HCT116 (cell line): ENCODE data around the gene NPC2. TPM values are rescaled to one million over a fixed set of nuclear protein-coding genes. Genes with fewer than 3 reads are reported as not detected.

Source experiments
- ATAC-seq: fragments of 200-7000 bp; cut with Tn5 transposase; 2 replicates; pipeline ENCODE4 v1.9.1; 2020; ENCODE audit warnings: mild to moderate bottlenecking, moderate library complexity
- BruUV-seq: library from RNA; stranded (reverse); fragments of 400-500 nt; replicated peaks from 2 replicates; lab custom pipeline; 2021; lab: Mats Ljungman, UMichigan
- CTCF ChIA-PET: fragments of 300-600 bp; sonication (Branson Sonifier 250); formaldehyde crosslinking; loops from one replicate; lab custom pipeline; 2021; ENCODE audit warnings: antibody characterized with exemption; lab: Charles Lee
- POLR2A ChIA-PET: fragments of 300-600, 350-600 bp; sonication (Branson Sonifier 250); formaldehyde crosslinking; loops from one replicate; lab custom pipeline; 2021; ENCODE audit warnings: antibody characterized with exemption; lab: Charles Lee
- RAD21 ChIA-PET, 2 experiments: fragments of 300-600 bp; sonication (Branson Sonifier 250); formaldehyde crosslinking; loops; one replicate each; lab custom pipeline; 2023; ENCODE audit warnings: low total read pairs in 2 of 2; ENCODE audit not compliant: uncharacterized antibody in 2 of 2, unreplicated experiment in 2 of 2, low non-redundant PET in 1 of 2; lab: Charles Lee
- DNase-seq: peaks from one replicate; pipeline ENCODE4 v3.0.0-alpha.2; 2010; ENCODE audit warnings: low read depth, low spot score
- H2AFZ ChIP-seq: fragments of 200-600 bp; shearing (Covaris generic), sonication (generic); 2 replicates; pipeline ENCODE4 v1.6.1; 2017; ENCODE audit warnings: low read depth, mixed run types, mixed read lengths, antibody characterized with exemption, low read length; ENCODE audit not compliant: poor library complexity, severe bottlenecking
- H3K27ac ChIP-seq: 2 replicates; pipeline ENCODE4 v1.5.1; 2012; ENCODE audit warnings: low read depth, low read length
- H3K27me3 ChIP-seq: fragments of 200-600 bp; sonication (generic); 2 replicates; pipeline ENCODE4 v1.6.1; 2016; ENCODE audit warnings: mixed run types, low read length, mixed read lengths; ENCODE audit not compliant: insufficient read depth
- H3K36me3 ChIP-seq, 2 experiments: fragments of 200-500 bp in 1 of 2; fragments of 200-600 bp in 1 of 2; sonication (Bioruptor generic) in 1 of 2; sonication (generic) in 1 of 2; 2 replicates each; pipeline versions ENCODE4 v1.5.1 to v1.6.1; 2014 to 2016; ENCODE audit warnings: low read length in 2 of 2, inconsistent platforms in 1 of 2, mixed read lengths in 1 of 2, mixed run types in 1 of 2; ENCODE audit not compliant: insufficient read depth in 2 of 2, control insufficient read depth in 1 of 2
- H3K4me1 ChIP-seq, 2 experiments: fragments of 200-600 bp in 1 of 2; sonication (generic) in 1 of 2; 2 replicates each; pipeline versions ENCODE4 v1.5.1 to v1.6.1; 2012 to 2017; ENCODE audit warnings: low read length in 2 of 2, inconsistent platforms in 1 of 2, mild to moderate bottlenecking in 1 of 2, mixed read lengths in 1 of 2, mixed run types in 1 of 2, moderate library complexity in 1 of 2; ENCODE audit not compliant: insufficient read depth in 2 of 2, control insufficient read depth in 1 of 2
- H3K4me2 ChIP-seq: fragments of 200-600 bp; sonication (generic); 2 replicates; pipeline ENCODE4 v1.6.1; 2017; ENCODE audit warnings: mixed run types, low read length, mixed read lengths
- H3K4me3 ChIP-seq, 2 experiments: fragments of 200-600 bp in 1 of 2; sonication (generic) in 1 of 2; replicated peaks in 1 of 2; 2 replicates each; pipeline ENCODE4 v1.5.1; 2011 to 2016; ENCODE audit warnings: low read length in 2 of 2, control low read depth in 1 of 2, low read depth in 1 of 2, mild to moderate bottlenecking in 1 of 2, mixed read lengths in 1 of 2, mixed run types in 1 of 2
- H3K79me2 ChIP-seq: fragments of 200-600 bp; sonication (generic); 2 replicates; pipeline ENCODE4 v1.6.1; 2017; ENCODE audit warnings: mild to moderate bottlenecking, mixed run types, low read length, moderate library complexity, mixed read lengths; ENCODE audit not compliant: insufficient read depth
- H3K9ac ChIP-seq: fragments of 200-600 bp; sonication (generic); 2 replicates; pipeline ENCODE4 v1.6.1; 2016; ENCODE audit warnings: low read length, mixed read lengths
- H3K9me2 ChIP-seq: fragments of 200-600 bp; sonication (generic), shearing (Covaris generic); 2 replicates; pipeline ENCODE4 v1.6.1; 2017; ENCODE audit warnings: mixed run types, mild to moderate bottlenecking, moderate library complexity; ENCODE audit not compliant: insufficient read depth
- H3K9me3 ChIP-seq, 2 experiments: fragments of 200-500 bp in 1 of 2; fragments of 200-600 bp in 1 of 2; sonication (Bioruptor generic) in 1 of 2; sonication (generic) in 1 of 2; 2 replicates each; pipeline ENCODE4 v1.6.1; 2014 to 2017; ENCODE audit warnings: low read length in 2 of 2, mixed read lengths in 2 of 2, inconsistent platforms in 1 of 2, low read depth in 1 of 2, mild to moderate bottlenecking in 1 of 2, mixed run types in 1 of 2, moderate library complexity in 1 of 2; ENCODE audit not compliant: control insufficient read depth in 1 of 2, insufficient read depth in 1 of 2
- H4K20me1 ChIP-seq: fragments of 200-600 bp; sonication (generic), shearing (Covaris generic); 2 replicates; pipeline ENCODE4 v1.6.1; 2017; ENCODE audit warnings: mixed run types, mild to moderate bottlenecking, moderate library complexity; ENCODE audit not compliant: insufficient read depth
- CBX3 ChIP-seq: IDR thresholded peaks from 2 replicates; pipeline ENCODE4 v1.6.1; 2012; ENCODE audit warnings: low read depth
- CEBPB ChIP-seq: IDR thresholded peaks from 2 replicates; pipeline ENCODE4 v1.6.1; 2012; ENCODE audit warnings: low read depth
- ELF1 ChIP-seq: IDR thresholded peaks from 2 replicates; pipeline ENCODE4 v1.6.1; 2012; ENCODE audit warnings: low read depth, borderline replicate concordance
- EZH2 ChIP-seq: fragments of 200-600 bp; sonication (generic); IDR thresholded peaks from 2 replicates; pipeline ENCODE4 v1.6.1; 2017; ENCODE audit warnings: antibody characterized with exemption, mixed run types
- EZH2phosphoT487 ChIP-seq: fragments of 200-600 bp; IDR thresholded peaks from 2 replicates; pipeline ENCODE4 v1.6.1; 2018; ENCODE audit warnings: antibody characterized with exemption, borderline replicate concordance
- FOSL1 ChIP-seq: IDR thresholded peaks from 2 replicates; pipeline ENCODE4 v1.6.1; 2012; ENCODE audit warnings: low read depth
- POLR2A ChIP-seq: IDR thresholded peaks from 2 replicates; pipeline ENCODE4 v1.7.0; 2011; ENCODE audit warnings: borderline replicate concordance; ENCODE audit not compliant: insufficient read depth, insufficient read length; ENCODE audit errors: extremely low read depth
- POLR2AphosphoS5 ChIP-seq: IDR thresholded peaks from 2 replicates; pipeline ENCODE4 v1.6.1; 2011; ENCODE audit warnings: mild to moderate bottlenecking, low read depth, low read length, moderate library complexity
- RAD21 ChIP-seq: IDR thresholded peaks from 2 replicates; pipeline ENCODE4 v1.6.1; 2012; ENCODE audit warnings: low read depth, mild to moderate bottlenecking
- SIN3A ChIP-seq: IDR thresholded peaks from 2 replicates; pipeline ENCODE4 v1.6.1; 2012; ENCODE audit warnings: low read depth
- SP1 ChIP-seq: IDR thresholded peaks from 2 replicates; pipeline ENCODE4 v1.6.1; 2012; ENCODE audit warnings: low read depth
- TCF7L2 ChIP-seq: IDR thresholded peaks from 2 replicates; pipeline ENCODE4 v1.7.0; 2011; ENCODE audit warnings: borderline replicate concordance, inconsistent platforms; ENCODE audit not compliant: insufficient read depth, insufficient read length; ENCODE audit errors: extremely low read depth
- YY1 ChIP-seq: IDR thresholded peaks from 2 replicates; pipeline ENCODE4 v1.6.1; 2011; ENCODE audit warnings: low read length, low read depth, moderate library complexity, mild to moderate bottlenecking; ENCODE audit not compliant: insufficient replicate concordance; ENCODE audit errors: extremely low read depth
- ZFX ChIP-seq: fragments of 450-650 bp; IDR thresholded peaks from 2 replicates; pipeline ENCODE4 v1.6.1; 2017
- ZNF274 ChIP-seq: fragments of 200-500 bp; sonication (Bioruptor generic); IDR thresholded peaks from 2 replicates; pipeline ENCODE4 v1.6.1; 2014; ENCODE audit warnings: mild to moderate bottlenecking, low read depth, low read length, inconsistent platforms
- intact Hi-C: fragments of 100-400 bp; cut with micrococcal nuclease; formaldehyde crosslinking; loops from 2 replicates; pipeline ENCODE4 v1.10.0; 2022
- total RNA-seq: library from RNA; stranded (reverse); gene quantifications from one replicate; pipeline ENCODE4 v1.2.1, GENCODE V29; 2021; ENCODE audit not compliant: unreplicated experiment
- TF ChIP-seq, protein P1 (sequence below): IDR thresholded peaks from 2 replicates; pipeline ENCODE4 v1.6.1; 2012; ENCODE audit warnings: low read depth
- TF ChIP-seq, protein P2 (sequence below), 3 experiments: fragments of 200-600 bp in 1 of 3; sonication (generic) in 1 of 3; IDR thresholded peaks in 2 of 3; conservative IDR thresholded peaks in 1 of 3; 2 replicates each; pipeline ENCODE4 v1.5.1; 2012 to 2017; ENCODE audit warnings: low read depth in 2 of 3, low read length in 2 of 3, antibody characterized with exemption in 1 of 3, borderline replicate concordance in 1 of 3, control low read depth in 1 of 3, mild to moderate bottlenecking in 1 of 3, mixed read lengths in 1 of 3, mixed run types in 1 of 3, moderate library complexity in 1 of 3; ENCODE audit not compliant: insufficient read depth in 1 of 3
- TF ChIP-seq, protein P3 (sequence below): IDR thresholded peaks from 2 replicates; pipeline ENCODE4 v1.6.1; 2012
- TF ChIP-seq, protein P4 (sequence below): IDR thresholded peaks from 2 replicates; pipeline ENCODE4 v1.6.1; 2011; ENCODE audit warnings: mild to moderate bottlenecking, low read length, moderate library complexity; ENCODE audit not compliant: insufficient replicate concordance; ENCODE audit errors: extremely low read depth
- TF ChIP-seq, protein P5 (sequence below): IDR thresholded peaks from 2 replicates; pipeline ENCODE4 v1.6.1; 2012

NPC2 gene
- total RNA-seq, 1 experiment from 2014 or later, result 105 TPM

DNA sequence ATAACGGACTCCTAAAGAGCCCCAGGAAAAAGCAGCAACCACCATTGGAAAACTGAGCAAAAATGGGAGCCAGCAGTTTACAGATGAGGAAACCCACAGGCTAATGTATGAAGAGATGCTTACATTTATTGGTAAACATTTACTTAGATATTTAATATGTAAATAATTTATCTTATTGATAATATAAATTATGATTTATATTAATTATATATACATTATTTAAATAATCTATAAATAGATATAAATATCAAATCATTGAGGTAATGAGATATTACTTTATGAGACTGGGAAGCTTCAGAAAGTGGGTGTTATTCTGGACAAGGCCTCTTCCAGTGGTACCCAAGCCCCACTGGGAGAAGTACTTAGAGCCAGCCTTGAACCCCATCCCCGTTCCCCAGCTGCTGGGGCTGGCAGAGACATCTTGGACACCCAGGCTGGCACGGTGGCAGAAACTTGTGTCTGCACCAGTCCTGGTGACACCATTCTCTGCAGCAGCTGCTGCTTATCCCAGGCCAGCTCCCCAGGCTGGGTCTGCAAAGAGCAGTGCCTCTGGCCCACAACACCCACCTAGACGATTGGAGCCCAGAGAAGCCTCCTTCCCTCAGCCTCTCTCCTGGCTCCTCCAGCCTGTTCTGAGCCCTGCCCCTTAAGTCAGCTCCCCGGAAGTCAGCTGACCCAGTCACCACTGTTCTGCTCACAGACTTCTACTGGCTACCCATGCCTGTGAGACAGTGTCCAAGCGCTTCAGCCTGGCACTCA is 26.4 kb upstream of the NPC2 start:
- Histone ChIP-seq H3K27me3 (no peaks in the 10 kb centered on the region), H3K79me2 (no peaks in the 10 kb centered on the region), H3K4me3 (no peak overlapping the region), H3K27ac (no peak overlapping the region), H2AFZ (no peak overlapping the region), H3K4me2 (no peak overlapping the region), H4K20me1 (no peaks in the 10 kb centered on the region), H3K4me1 (peaks cover 4 to 9% of the 10 kb centered on the region in 2 experiments), H3K9ac (no peak overlapping the region), H3K9me2 (no peaks in the 10 kb centered on the region), H3K9me3 (no peaks in the 10 kb centered on the region), H3K36me3 (no peaks in the 10 kb centered on the region)
- CTCF ChIA-PET, result no interaction called here
- no TSS peak for BruUV-seq
- DNase-seq (no peak), ATAC-seq (peak; percentile 33; the same call in 1 of the 2 replicates)
- intact Hi-C loops, result no loop called here
- TF ChIP-seq RAD21 (no peak), ZNF274 (no peak), FOSL1 (no peak), SP1 (no peak), TCF7L2 (no peak), ZFX (no peak), CBX3 (no peak), CEBPB (no peak), EZH2phosphoT487 (no peak), EZH2 (no peak), POLR2A (no peak), POLR2AphosphoS5 (no peak), SIN3A (no peak), YY1 (no peak), ELF1 (no peak)
- TF ChIP-seq, protein P1, sequence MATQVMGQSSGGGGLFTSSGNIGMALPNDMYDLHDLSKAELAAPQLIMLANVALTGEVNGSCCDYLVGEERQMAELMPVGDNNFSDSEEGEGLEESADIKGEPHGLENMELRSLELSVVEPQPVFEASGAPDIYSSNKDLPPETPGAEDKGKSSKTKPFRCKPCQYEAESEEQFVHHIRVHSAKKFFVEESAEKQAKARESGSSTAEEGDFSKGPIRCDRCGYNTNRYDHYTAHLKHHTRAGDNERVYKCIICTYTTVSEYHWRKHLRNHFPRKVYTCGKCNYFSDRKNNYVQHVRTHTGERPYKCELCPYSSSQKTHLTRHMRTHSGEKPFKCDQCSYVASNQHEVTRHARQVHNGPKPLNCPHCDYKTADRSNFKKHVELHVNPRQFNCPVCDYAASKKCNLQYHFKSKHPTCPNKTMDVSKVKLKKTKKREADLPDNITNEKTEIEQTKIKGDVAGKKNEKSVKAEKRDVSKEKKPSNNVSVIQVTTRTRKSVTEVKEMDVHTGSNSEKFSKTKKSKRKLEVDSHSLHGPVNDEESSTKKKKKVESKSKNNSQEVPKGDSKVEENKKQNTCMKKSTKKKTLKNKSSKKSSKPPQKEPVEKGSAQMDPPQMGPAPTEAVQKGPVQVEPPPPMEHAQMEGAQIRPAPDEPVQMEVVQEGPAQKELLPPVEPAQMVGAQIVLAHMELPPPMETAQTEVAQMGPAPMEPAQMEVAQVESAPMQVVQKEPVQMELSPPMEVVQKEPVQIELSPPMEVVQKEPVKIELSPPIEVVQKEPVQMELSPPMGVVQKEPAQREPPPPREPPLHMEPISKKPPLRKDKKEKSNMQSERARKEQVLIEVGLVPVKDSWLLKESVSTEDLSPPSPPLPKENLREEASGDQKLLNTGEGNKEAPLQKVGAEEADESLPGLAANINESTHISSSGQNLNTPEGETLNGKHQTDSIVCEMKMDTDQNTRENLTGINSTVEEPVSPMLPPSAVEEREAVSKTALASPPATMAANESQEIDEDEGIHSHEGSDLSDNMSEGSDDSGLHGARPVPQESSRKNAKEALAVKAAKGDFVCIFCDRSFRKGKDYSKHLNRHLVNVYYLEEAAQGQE, result no peak
- TF ChIP-seq, protein P2, sequence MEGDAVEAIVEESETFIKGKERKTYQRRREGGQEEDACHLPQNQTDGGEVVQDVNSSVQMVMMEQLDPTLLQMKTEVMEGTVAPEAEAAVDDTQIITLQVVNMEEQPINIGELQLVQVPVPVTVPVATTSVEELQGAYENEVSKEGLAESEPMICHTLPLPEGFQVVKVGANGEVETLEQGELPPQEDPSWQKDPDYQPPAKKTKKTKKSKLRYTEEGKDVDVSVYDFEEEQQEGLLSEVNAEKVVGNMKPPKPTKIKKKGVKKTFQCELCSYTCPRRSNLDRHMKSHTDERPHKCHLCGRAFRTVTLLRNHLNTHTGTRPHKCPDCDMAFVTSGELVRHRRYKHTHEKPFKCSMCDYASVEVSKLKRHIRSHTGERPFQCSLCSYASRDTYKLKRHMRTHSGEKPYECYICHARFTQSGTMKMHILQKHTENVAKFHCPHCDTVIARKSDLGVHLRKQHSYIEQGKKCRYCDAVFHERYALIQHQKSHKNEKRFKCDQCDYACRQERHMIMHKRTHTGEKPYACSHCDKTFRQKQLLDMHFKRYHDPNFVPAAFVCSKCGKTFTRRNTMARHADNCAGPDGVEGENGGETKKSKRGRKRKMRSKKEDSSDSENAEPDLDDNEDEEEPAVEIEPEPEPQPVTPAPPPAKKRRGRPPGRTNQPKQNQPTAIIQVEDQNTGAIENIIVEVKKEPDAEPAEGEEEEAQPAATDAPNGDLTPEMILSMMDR (IDR thresholded peaks at IDR 0.05 in 2 of 3, conservative IDR thresholded peaks at IDR 0.05 in 1 of 3; ENCODE audit: borderline replicate concordance in 1 of 3, insufficient read depth in 1 of 3, low read depth in 2 of 3, low read length in 2 of 3), result no peak
- TF ChIP-seq, protein P3, sequence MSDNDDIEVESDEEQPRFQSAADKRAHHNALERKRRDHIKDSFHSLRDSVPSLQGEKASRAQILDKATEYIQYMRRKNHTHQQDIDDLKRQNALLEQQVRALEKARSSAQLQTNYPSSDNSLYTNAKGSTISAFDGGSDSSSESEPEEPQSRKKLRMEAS, result no peak
- TF ChIP-seq, protein P4, sequence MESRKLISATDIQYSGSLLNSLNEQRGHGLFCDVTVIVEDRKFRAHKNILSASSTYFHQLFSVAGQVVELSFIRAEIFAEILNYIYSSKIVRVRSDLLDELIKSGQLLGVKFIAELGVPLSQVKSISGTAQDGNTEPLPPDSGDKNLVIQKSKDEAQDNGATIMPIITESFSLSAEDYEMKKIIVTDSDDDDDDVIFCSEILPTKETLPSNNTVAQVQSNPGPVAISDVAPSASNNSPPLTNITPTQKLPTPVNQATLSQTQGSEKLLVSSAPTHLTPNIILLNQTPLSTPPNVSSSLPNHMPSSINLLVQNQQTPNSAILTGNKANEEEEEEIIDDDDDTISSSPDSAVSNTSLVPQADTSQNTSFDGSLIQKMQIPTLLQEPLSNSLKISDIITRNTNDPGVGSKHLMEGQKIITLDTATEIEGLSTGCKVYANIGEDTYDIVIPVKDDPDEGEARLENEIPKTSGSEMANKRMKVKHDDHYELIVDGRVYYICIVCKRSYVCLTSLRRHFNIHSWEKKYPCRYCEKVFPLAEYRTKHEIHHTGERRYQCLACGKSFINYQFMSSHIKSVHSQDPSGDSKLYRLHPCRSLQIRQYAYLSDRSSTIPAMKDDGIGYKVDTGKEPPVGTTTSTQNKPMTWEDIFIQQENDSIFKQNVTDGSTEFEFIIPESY, result no peak
- TF ChIP-seq, protein P5, sequence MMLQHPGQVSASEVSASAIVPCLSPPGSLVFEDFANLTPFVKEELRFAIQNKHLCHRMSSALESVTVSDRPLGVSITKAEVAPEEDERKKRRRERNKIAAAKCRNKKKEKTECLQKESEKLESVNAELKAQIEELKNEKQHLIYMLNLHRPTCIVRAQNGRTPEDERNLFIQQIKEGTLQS, result no peak
- RAD21 ChIA-PET, result no interaction called here
- POLR2A ChIA-PET, result no interaction called here
